ENCODE data around the gene TALDO1.
A peak's percentile ranks its signal among the peaks of the same experiment; 100 is the strongest.

Gene TALDO1

GRCh38 chr11:787084-787675 lies 39.9 kb downstream of the TALDO1 start:
- DNase-seq (ENCODE audit: low read depth in 3 of 3) = no peak

DNA sequence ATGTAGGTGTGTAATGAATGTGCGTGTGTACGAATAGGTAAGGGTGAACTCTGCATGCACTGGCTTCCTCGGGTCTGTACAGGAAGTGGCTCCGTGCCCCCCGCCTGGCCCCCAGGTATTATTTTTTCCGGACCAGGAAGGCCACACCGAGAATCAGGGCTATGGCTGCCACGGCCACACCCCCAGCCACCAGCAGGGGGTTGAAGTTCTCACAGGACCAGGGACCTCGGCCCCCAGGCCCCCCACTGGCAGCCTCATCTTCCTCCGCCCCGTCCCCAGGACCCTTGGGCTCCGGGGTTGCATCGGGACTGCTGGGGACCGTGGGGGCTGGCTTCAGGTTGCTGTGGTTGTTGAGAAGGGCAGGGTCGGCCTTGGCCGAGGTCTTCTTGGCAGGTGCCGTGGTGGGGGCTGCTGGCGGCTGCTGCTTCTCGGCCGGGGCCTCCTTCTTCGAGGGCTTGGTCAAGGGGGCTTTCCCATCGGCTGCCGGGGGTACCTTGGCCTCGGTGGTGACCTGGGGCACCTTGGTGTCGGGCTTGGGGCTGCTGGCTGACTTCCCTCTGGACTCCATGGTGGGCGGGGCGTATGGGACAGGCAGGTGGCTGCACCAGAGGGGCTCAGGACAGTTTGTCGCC lies 40.9 kb downstream of the TALDO1 start:
- no peak for DNase-seq (ENCODE audit: low read depth in 3 of 3)

GRCh38 chr11:788953-789940 lies 42.0 kb downstream of the TALDO1 start:
- DNase-seq (ENCODE audit: low read depth in 3 of 3) = no peak

DNA sequence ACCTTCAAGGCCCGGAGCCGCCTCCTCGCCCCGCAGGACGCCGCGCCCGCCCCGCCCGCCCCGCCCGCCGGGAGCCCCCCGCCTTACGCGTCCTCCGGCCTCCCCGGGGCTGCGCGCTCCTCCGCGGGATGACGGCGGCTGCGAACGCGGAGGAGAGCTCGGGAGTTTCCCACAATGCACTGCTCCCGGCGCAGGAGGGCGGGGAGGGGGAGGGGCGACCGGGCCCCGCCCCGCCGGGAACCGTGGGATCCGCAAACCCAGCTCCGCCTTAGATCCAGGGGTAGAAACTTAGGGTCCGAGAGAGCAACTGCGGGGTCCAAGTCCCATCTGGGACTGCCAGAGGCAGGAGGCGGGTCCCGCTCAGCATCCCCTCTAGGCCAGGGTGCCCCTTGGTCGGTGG lies 42.7 kb downstream of the TALDO1 start, which contains the start of gene CEND1:
TSS of gene CEND1 (minus strand) at position 148 of the 400 bp plus-strand sequence. CDS start 1,514 bp downstream, outside the sequence.
- DNase-seq (ENCODE audit: low read depth in 3 of 3) = peak in 1 of 3 experiments; percentile 56

GRCh38 chr11:790721-791564 lies 43.7 kb downstream of the TALDO1 start:
- no peak for DNase-seq (ENCODE audit: low read depth in 3 of 3)

GRCh38 chr11:791658-792534 lies 44.6 kb downstream of the TALDO1 start:
- no peak for DNase-seq (ENCODE audit: low read depth in 3 of 3)

DNA sequence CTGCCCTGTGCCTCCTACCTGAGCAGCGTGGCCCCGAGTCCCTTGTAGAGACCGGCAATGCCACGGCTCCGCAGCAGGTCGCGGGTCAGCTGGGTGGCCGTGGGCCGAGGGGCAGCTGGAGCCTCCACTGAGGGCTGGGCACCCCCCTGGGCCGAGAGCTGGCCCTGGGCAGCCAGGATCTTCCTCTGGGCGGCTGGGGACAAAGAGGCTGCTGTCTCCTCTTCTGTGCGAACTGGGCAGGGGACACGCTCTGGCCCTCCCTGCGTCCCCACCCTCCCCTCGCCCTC lies 45.2 kb downstream of the TALDO1 start:
- DNase-seq (ENCODE audit: low read depth in 3 of 3) = no peak

- no peak for DNase-seq (ENCODE audit: low read depth in 3 of 3)
These were observed 45.6 kb downstream of the TALDO1 start for GRCh38 chr11:792873-793272.

GRCh38 chr11:793556-793955 lies 46.3 kb downstream of the TALDO1 start:
- DNase-seq (ENCODE audit: low read depth in 3 of 3) = no peak

- no peak for DNase-seq (ENCODE audit: low read depth in 3 of 3)
These were observed 46.9 kb downstream of the TALDO1 start for GRCh38 chr11:794013-794765.

DNA sequence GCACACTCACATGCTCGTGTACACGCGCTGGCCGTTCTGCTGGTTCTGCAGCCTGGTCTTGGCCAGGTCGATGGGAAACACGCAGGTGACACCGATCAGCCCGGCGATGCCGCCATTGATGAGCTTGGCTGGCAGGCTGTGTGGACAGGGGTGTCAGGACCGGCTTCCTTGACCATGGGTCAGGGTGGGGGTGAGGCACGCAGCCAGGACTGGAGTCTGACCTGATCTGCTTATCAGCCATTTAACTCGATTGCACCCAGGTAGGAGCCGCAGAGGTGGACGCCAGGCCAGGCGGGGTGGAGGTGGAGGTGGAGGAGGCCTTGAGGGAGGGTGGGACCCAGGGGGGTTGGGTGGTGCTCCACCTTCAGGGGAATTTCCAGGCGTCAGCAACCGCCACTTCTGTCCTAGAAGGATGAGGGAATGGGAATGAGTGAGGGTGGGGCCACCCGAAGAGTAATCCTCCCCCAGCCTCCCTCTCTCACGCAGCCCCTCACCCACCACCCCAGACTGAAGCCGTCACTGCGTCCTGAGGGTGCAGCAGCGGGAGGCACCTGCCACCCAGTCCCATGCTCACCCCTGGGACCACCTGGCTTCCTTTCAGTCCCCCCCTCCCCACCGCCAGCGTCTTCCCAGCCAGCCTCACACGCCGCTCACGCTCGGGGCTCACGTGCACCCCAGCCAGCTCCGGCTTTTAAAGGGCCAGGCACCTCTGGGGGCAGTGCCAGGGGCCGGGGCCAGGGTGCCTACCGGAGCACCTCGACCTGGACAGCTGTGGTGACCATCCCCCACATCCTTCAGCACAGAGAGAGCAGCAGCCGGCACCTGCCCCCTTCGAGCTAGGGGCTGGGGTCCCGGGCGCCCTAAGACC lies 47.7 kb downstream of the TALDO1 start:
- DNase-seq (ENCODE audit: low read depth in 3 of 3) = no peak

GRCh38 chr11:795634-796564 lies 48.6 kb downstream of the TALDO1 start:
- DNase-seq (ENCODE audit: low read depth in 3 of 3) = peak; percentile 69 to 88 (median 76)

DNA sequence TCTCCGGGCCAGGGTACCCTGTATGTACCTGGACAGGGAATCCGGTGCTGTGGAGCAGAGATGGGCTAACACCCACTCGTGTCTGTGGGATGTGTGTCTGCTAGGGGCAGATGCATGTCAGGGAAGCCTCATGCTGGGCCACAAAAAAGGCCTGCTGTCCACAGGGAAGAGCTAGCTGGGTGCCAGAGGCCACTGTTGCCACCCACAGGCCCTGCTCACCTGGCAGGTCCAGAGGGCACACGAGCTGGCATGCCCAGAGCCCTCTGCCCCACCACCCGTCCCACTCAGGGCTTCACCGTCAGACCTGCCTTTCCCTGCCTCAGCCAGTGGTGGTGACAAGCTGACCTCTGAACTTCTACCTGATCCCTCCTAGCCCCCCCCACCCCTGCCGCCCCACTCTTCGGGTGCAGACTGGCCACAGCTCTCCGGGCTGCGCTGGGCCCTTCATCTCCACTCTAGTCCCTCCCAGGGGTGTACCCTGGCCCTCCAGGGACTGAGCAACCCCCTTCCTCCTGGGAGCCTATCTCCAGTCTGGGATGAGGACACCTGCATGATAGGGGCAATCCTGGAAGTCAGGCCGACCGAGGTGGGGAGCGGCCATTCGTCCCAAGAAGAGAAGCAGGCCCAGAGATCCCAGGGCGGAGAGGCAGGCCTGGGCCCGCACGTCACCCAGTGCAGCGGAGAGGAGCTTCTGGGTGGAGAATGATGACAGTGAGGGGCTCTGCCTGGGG lies 49.5 kb downstream of the TALDO1 start:
- no peak for DNase-seq (ENCODE audit: low read depth in 3 of 3)

DNA sequence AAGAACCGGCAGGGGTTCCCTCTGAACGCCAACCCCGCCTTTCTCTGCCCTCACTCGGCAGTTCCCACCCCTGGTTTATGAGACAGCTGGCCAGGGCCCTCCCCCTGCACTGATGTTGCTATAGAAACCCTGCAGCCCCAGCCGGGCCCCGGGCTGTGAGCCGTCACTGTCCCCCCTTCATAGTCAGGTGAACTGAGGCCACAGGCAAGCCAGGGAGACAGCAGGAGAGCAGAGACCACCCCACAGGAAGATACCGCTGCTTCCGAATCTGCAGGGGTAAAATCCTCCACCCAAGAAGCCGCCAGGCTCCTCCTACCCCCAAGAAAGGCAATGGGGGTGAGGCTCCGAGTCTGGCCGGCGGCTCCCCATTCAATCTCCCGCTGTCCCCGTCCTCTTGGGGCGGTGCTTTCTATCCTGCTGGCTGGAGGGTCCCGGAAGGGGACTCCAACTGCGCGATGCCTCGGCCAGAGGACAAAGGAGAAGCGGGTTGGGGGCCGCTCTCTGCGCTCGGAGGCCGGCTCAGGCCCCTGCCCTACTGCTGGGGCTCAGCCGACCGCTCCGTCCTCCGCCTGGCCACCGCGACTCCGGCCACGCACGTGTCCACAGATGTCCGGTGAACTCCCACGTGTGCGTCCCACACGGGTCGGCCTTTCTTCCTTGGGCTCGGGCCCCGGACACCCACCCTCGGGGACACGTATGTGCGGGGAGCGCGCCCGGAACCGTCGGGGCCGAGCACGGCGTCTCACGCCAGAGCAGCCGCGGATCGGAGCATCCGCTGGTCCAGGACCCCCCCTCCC lies 50.2 kb downstream of the TALDO1 start:
- peak; percentile 55 to 81 (median 55) for DNase-seq (ENCODE audit: low read depth in 3 of 3)

GRCh38 chr11:798093-798713 lies 50.9 kb downstream of the TALDO1 start, which contains the start of gene SLC25A22:
Gene SLC25A22 (minus strand): TSS chr11:798281. CDS start chr11:795006, 3,275 bp downstream.
- DNase-seq (ENCODE audit: low read depth in 3 of 3) = peak; percentile 66 to 83 (median 69)

All from stimulated activated CD4-positive, alpha-beta T cell treated with anti-CD3 and anti-CD28 coated beads, TNF-alpha, amount 100 ng/mL, for 24 hours (primary cell).